Stimulated activated CD4-positive, alpha-beta T cell treated with anti-CD3 and anti-CD28 coated beads, Interleukin-15, amount 100 ng/mL, for 48 hours (primary cell): ENCODE data around the gene NANOGP8.
"Not testable (repeated sequence)": the region's sequence is repeated elsewhere in the genome, so short reads cannot be mapped to it uniquely, and the experiment has no call there.

Experiments
- DNase-seq, 2 donors: peaks; one replicate each; pipeline ENCODE4 v3.0.0-alpha.2; 2020; ENCODE audit warnings: low read depth in 2 of 2

NANOGP8 gene

GRCh38 chr15:35095941-35096340, 10.8 kb upstream of the NANOGP8 start:
- no peak for DNase-seq

- no peak for DNase-seq
Measured at GRCh38 chr15:35092846-35093245, 7.8 kb upstream of the NANOGP8 start.

- DNase-seq = no peak
Measured at GRCh38 chr15:35092311-35092710, 7.2 kb upstream of the NANOGP8 start.

- no peak for DNase-seq
Measured at GRCh38 chr15:35090104-35090807, 5.2 kb upstream of the NANOGP8 start.

- DNase-seq = no peak
Measured at GRCh38 chr15:35089551-35089950, 4.5 kb upstream of the NANOGP8 start.

- DNase-seq = no peak
Measured at GRCh38 chr15:35088329-35088728, 3.2 kb upstream of the NANOGP8 start.

- no peak for DNase-seq
Measured at GRCh38 chr15:35087759-35088158, 2.7 kb upstream of the NANOGP8 start.

- not testable (repeated sequence) for DNase-seq
Measured at GRCh38 chr15:35082371-35083348, 2.4 kb downstream of the NANOGP8 start.

GRCh38 chr15:35081626-35082365, 3.3 kb downstream of the NANOGP8 start:
- not testable (repeated sequence) for DNase-seq

GRCh38 chr15:35080226-35080625, 4.9 kb downstream of the NANOGP8 start:
- DNase-seq = no peak

- peak; percentile 4 to 14 for DNase-seq
Measured at GRCh38 chr15:35078221-35078915, 6.7 kb downstream of the NANOGP8 start.

- DNase-seq = no peak
Measured at GRCh38 chr15:35071106-35071505, 14.0 kb downstream of the NANOGP8 start.

GRCh38 chr15:35068846-35069475, 16.1 kb downstream of the NANOGP8 start:
- DNase-seq = no peak

- no peak for DNase-seq
Measured at GRCh38 chr15:35067496-35068347, 17.4 kb downstream of the NANOGP8 start.

- no peak for DNase-seq
Measured at GRCh38 chr15:35066094-35066493, 19.0 kb downstream of the NANOGP8 start.

GRCh38 chr15:35064576-35065190, 20.4 kb downstream of the NANOGP8 start:
- no peak for DNase-seq

- DNase-seq = no peak
Measured at GRCh38 chr15:35062738-35063099, 22.4 kb downstream of the NANOGP8 start.

GRCh38 chr15:35061825-35062737, 23.0 kb downstream of the NANOGP8 start:
- DNase-seq = no peak
